C4-2B (cell line): ENCODE measurements around the gene XCL2.
"Not testable (repeated sequence)": the region's sequence is repeated elsewhere in the genome, so short reads cannot be mapped to it uniquely, and the experiment has no call there.

ENCODE experiments used
- H3K27ac ChIP-seq: fragments of 450-650 bp; 2 replicates; pipeline ENCODE4 v1.5.1; 2017
- ZFX ChIP-seq: fragments of 450-650 bp; IDR thresholded peaks from 2 replicates; pipeline ENCODE4 v1.6.1; 2017
- TF ChIP-seq, protein P1 (sequence below): fragments of 450-650 bp; conservative IDR thresholded peaks from 2 replicates; pipeline ENCODE4 v1.5.1; 2017; ENCODE audit warnings: mild to moderate bottlenecking

Gene XCL2

DNA sequence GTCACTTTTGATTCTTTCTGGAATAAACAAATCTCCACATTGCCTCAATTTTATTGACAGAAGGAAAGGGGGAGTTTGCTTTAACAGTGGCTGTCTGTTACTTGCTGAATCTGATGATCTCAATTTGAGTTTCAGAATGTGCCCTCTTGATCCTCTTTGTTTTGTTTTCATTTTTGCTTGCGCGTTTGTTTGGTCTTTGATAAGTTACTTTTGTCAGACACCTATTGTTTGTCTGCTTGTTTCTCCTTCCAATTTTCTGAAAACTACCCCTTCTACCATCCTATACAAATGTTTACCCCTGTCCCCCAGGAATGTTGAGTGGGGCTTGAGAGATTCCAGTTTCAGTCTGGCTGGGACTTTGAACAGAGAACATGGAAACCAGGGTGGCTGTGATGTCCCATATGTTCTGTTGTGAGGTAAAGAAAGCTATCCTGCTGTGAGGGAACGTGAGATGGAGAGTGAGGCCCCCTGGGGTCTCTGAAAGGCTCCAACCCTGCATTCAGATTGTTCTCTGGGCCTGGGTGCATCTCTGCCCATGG lies 11.8 kb upstream of the XCL2 start:
- TF ChIP-seq, protein P1, sequence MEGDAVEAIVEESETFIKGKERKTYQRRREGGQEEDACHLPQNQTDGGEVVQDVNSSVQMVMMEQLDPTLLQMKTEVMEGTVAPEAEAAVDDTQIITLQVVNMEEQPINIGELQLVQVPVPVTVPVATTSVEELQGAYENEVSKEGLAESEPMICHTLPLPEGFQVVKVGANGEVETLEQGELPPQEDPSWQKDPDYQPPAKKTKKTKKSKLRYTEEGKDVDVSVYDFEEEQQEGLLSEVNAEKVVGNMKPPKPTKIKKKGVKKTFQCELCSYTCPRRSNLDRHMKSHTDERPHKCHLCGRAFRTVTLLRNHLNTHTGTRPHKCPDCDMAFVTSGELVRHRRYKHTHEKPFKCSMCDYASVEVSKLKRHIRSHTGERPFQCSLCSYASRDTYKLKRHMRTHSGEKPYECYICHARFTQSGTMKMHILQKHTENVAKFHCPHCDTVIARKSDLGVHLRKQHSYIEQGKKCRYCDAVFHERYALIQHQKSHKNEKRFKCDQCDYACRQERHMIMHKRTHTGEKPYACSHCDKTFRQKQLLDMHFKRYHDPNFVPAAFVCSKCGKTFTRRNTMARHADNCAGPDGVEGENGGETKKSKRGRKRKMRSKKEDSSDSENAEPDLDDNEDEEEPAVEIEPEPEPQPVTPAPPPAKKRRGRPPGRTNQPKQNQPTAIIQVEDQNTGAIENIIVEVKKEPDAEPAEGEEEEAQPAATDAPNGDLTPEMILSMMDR: no peak
- TF ChIP-seq ZFX: no peak
- peak overlapping the region; percentile 38; the same call in 1 of the 2 replicates for H3K27ac ChIP-seq

DNA sequence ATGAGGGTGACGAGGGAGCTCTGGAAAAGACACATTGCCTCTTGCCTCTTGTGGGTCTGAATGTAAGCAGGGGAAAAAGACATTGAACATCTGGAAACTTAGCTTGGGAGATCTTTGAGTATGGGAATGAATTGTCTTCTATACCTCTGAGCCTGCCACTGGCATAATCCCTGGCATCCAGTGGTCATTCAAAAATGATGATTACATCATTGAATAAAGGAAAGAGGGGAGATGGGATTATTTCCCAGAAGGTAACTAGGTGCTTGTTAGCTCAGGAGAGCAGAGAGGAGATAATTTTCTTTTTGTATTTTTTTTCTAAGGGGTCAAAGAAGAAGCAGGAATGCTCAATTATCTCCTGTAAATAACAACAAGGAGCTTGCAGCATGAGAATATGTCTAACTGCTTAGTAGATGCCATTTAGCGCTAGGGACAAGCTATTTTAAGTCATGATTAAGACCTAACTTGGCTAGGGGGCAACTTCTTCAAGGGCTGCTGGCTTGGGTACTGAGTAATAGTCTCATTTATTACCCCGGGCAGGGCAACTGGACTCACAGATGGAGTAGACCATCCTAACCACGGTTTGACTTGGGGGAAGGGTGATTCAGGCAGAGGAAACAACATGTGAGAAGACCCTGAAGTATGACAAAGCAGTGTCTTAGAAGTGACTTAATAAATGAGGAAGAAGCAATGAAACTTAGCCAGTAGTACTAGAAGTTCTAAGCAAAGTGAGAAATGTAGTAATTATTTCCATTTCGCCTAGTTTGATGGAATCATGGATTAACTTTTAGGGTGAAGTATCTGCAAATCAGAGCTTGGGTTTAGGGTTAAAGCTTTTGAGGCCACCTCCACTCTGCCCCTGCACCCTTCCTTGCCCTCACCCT lies 11.0 kb upstream of the XCL2 start:
- no peak overlapping the region for H3K27ac ChIP-seq
- TF ChIP-seq, protein P1: no peak

DNA sequence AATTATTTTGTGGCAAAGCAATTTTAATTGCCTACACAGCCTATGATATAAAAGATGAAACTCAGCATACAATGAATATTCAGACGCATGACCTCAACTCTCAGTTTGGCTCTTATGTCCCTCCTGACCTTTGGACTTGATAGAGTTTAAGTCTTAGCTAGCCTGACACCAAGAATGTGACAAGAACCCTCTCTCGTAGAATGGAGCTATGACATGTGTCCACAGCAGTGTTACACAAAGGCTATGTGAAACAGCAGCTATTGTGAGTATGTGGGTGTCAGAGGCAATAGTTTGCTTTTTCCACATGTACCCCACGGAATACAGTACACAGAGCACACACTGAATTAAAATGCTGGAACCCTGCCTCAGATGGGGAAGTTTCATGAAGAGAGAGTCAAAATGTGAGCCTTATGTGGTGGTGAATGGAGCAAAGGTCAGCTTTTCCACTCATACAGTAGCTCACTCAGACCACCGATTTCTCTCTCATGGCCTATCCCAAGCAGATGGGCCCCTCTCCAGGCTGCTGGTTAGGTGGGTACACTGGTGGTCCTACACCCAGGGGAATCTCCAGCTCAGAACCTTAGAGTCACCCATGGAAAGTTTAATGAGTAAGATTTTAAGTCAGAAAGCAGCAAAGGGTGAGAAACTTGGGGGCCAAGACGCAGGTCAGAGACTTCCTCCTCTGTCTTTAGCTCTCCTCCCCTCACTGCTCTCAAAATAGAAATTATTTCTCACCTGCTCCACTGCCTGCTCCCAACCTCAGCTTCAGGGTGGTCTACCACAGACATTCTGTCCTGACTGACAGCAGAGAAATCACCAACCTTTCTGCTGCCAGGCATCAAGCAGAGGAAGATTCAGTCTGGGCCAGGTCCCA lies 10.1 kb upstream of the XCL2 start:
- TF ChIP-seq ZFX: no peak
- TF ChIP-seq, protein P1: no peak
- H3K27ac ChIP-seq: no peak overlapping the region

DNA sequence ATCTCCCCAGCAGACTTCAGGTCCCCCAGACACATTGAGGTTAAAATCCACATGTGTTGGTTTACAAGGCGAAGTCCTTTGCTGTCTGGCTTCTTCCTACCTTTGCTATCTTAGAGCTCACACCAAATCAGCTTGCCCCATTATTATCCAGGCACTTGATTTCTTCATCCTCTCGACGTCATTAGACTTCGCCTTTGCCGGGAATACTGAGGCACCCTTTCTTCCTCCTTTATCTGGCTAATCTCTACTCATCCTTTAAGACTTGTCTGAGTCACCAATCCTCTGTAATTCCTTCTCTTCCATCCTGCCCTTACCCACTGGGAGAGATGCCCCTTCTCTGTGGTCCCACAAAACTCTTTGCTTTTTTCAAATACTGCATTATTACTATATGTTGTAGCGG lies 9.2 kb upstream of the XCL2 start:
- H3K27ac ChIP-seq: no peak overlapping the region

DNA sequence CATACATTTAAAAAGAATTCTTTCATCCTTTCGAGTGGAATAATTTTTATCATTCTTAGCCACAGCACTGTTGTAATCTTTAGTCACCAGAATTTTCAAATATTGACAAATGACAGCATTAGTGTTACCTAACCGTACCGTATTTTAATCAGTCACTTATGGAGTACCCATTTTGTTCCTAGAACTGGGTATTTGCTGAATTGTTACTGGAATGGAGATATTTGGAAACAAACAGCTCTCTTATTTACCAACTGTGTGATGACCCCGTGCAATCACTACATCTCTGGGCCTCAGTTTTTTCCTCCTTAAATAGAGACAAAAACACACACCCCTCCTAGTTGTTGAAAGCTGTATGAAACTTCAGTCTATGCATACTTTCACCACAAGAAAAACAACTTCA lies 7.9 kb upstream of the XCL2 start:
- H3K27ac ChIP-seq: no peak overlapping the region
- no peak for TF ChIP-seq ZFX
- TF ChIP-seq, protein P1: no peak

More for the DNA sequence above, 9.2 kb upstream of the XCL2 start:
- TF ChIP-seq ZFX: no peak
- TF ChIP-seq, protein P1: no peak

DNA sequence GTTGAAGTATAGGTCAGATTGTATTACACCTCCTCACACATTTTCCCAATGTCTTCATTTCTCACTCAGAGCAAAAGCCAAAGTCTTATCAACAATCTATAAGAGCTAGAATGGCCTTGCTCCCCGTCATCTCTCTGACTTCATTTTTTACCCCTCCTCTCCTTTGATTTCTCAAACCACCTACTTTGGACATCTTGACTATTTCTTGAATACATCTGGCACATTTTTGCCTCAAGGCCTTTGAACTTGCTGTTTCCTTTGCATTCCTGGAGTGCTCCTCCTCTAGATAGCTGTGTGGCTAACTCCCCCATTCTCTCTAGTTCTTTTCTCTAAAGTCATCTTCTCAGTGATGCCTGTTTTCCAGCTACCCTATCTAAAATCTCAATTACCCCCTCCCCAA lies 7.2 kb upstream of the XCL2 start:
- TF ChIP-seq, protein P1: no peak
- no peak for TF ChIP-seq ZFX
- H3K27ac ChIP-seq: no peak overlapping the region

DNA sequence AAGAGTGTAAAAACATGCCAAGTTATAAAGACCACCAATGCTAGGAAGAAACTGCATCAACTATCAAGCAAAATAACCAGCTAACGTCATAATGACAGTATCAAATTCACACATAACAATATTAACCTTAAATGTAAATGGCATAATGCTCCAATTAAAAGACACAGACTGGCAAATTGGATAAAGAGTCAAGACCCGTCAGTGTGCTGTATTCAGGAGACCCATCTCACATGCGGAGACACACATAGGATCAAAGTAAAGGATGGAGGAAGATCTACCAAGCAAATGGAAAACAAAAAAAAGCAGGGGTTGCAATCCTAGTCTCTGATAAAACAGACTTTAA lies 2.7 kb upstream of the XCL2 start:
- not testable (repeated sequence) for H3K27ac ChIP-seq
- TF ChIP-seq, protein P1: peak; percentile 5; the same call in 1 of the 2 replicates
